Retina (tissue), 1 donor: Measurements from ENCODE around the gene TRIO.

Source experiments
- DNase-seq: peaks from one replicate; pipeline ENCODE4 v3.0.0-alpha.2; 2016

The TRIO gene

DNA sequence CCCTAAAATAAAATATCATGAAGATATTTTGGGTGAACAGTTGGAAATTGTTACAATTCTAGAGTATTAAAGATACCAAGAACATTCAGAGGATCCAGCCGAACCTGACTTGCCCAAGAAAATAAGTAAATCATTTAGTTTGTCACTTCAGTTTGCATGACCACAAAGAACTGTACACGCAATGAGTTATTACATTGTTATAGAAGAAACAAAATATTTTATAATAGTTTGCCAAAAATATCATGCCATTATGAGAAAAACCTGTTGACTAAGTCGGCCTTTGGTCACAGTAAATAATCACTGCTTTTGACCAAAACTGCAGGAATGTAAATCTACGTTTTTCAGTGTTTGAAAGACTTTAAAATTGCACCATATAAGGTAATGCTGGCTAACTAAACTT, 27.9 kb downstream of the TRIO start:
- no peak for DNase-seq

DNA sequence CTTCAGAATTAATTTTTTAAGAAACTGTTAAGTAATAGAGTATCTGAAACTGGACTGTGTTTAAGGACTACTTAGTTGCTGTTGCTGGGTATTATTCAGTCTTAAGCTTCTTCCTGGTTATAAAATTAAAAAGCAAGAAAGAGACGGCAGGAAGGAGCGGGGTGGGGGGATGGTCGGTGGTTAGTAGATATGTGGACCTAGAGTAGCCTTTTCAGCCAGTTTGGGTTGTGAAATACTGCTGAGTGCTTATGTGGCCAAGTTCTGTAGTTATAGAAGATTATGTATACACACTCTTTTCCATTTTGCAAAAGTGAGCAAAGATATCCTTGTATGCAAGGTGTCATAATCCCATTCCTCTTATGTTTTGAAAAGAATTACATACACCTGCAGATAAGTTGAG, 28.5 kb downstream of the TRIO start:
- DNase-seq: no peak

DNA sequence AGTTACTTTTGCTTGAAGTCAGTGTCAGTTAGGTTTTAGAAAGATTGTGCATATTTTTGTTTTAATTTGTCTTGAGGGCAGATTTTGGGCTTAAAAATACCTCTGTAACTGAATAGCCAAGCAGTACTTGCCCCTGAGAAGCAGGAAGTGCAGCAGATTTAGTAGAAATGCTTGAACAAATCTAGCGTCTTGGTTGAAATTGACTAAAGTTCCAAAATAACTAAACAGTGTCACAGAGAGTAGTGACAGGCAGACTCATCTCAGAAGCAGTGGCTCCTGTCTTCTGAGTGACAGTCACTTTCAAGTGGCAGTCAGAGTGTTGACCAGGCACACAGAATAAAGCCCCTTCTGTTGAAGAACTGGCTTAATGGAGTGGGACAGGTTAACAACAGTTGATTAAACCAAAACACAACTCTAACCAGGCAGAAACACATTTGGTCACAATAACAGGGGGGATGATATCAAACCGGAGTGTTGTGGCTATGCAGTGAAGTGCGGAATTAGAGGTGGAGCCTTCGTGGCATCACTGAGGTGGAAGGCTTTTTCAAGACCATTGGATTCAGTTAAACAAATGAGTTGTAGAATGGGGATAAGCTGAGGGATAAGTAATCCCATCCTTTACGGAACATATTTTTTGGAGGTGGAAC, 29.1 kb downstream of the TRIO start:
- DNase-seq: peak; percentile 52

DNA sequence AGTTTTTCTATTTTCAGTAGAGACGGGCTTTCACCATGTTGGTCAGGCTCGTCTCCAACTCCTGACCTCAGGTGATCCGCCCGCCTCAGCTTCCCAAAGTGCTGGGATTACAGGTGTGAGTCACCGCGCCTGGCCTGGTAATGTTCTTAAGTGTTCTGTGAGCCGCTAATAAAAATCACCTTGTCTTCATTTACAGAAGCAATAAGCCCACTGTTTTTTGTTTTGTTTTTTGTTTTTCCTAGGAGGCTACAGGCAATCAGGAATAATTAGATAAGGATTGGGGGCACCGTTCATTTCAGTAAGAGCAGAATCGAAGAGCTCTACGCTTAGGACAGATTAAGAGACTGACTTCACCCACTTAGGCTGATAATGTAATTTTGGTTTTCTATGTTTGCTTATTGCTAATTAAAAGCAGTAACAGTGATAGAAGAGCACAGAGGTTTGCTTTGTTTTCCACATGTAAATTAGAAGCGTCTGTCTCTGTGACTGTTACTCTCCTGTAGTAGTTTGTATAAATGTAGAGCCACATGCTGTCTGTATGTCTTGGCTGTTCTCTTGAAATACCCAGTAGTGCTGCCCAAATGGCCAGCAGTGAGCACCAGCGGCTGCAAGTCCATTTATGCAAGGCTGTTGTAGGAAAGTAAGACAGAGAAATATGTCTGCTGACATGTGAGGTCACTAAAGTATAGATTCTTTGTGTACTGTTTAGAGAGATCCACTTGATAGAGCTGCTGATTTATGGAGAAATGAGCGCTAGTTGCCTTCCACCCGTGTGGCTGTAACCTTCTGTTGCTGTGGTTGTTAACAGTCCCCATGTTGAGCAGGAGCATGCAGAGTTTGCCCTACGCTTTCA, 30.5 kb downstream of the TRIO start:
- no peak for DNase-seq

DNA sequence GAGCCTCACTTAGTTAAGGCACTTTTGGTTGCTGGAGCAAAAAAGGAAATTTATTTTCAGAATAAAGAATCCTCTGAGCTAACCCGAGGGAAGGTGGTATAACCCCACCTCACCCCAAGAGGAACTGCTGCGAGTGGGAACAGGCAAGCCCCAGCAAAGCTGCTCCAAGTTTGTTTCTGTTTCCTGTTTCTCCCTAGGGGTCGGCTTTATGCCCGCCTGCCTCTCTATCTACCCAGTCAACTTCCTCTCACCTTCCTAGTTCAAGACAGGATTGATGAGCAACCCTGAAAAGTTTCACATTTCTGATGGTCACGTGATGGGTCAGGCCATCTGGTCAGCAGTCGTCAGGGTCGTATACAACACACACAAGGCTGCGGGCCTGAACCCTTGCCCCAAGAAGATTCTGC, 31.1 kb downstream of the TRIO start:
- no peak for DNase-seq

DNA sequence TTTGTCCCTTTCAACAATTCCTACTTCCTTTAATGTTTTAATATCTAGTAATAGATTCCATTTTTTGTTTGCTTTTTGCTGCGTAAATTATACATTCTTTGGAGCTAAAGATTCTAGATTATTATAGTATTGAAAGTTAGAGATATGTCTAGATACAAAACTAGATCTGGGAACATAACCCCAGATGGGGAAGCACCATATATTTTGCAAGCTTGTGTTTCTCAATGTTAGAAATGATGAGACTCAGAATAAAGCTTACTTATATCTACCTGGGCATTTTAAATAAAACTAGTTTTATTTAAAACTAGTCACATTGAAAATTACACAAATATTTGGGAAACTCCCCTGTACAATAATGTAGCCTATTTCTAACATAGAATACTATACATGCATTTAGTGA, 32.2 kb downstream of the TRIO start:
- no peak for DNase-seq

DNA sequence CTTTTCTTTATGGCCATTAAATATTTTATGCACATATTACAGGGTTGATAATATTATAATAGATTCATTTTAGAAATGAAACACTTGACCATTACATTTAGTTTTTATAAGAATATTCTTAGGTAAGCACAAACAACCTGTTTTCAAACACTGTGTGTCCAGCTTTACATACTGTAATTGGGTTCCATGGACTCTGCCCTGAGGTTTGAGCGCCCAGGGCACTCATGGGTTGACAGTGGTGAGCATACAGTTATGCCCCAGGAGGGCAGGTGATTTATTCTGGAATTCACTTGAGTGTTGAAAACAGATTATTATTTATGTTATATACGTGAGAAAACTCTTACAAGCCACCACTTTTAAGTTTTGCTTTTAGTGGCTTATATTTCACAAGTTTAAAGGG, 33.7 kb downstream of the TRIO start:
- no peak for DNase-seq

DNA sequence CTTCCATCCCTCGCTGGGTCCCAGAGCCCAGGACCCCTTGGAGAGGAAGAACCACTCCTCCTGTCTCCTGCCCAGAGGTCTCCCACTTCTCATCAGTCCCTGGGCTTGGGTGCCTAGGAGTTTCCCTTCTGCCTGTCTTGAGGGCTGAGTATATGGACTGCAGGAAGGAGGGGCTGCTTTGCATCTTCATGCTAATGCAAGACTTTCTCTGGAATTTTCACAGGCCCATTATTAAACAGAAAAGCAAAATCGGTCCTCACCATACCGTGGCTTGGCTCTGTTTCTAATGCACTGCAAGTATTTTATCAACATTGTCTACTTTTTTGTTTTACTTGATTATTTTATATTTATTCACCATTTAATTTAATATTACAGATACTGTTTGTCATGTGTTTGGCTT, 34.5 kb downstream of the TRIO start:
- DNase-seq: no peak

DNA sequence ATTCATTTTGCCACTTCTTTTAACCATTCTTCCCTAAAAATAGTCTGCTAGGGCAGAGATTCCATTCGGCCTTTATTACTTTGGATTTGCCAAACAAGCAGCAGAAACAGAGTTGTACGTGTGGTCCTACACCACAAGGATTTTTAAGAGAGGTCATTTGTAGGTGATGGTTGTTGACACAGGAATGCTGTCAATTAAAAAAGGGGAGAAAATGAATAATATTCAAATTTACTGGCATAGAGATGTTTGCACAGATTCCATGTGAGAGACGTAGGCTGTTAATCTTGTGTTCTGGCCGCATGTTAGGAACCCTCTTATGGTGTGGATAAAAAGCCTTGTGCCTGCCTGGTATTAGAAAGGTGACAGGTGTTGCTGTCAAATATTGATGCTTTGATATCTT, 34.9 kb downstream of the TRIO start:
- DNase-seq: no peak

DNA sequence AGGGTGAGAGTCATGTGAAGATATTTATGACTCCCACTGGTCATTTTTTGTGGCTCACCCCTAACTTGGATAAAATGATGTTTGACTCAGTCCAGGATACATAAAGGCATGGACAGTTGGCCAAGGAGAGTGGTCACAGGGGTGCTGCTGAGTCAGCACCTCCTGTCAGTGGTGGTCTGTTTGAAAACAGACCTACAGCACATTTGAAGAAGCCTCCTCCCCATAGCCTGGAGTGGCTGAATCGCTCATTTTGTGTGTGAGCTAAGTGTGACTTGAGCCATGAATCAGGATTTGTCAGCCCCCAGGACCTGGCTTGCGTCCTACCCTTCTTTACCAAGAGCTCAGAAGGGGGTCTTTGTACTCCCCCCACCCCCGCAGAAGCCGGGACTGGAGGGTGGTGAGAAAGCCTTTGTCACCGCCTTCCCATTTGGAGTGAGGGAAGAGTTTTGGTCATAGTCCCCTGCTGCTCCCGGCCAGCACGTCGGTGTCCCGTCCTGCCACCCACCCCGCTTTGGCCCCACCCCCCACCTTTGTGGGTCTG, 35.6 kb downstream of the TRIO start:
- DNase-seq: no peak

DNA sequence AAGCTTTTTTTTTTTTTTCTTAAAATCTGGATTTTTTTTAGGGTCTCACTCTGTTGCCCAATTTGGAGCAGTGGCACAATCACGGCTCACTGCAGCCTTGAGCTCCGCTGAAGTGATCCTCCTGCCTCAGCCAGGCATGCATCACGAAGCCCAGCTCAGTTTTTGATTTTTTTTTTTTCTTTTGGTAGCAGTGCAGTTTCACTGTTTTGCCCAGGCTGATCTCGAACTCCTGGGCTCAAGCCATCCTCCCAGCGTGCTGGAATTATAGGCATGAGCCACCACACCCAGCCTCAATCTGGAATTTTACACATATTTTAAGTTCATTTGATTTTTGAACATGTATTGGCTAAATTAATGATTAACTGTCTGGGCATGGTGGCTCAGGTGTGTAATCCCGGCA, 36.3 kb downstream of the TRIO start:
- no peak for DNase-seq

DNA sequence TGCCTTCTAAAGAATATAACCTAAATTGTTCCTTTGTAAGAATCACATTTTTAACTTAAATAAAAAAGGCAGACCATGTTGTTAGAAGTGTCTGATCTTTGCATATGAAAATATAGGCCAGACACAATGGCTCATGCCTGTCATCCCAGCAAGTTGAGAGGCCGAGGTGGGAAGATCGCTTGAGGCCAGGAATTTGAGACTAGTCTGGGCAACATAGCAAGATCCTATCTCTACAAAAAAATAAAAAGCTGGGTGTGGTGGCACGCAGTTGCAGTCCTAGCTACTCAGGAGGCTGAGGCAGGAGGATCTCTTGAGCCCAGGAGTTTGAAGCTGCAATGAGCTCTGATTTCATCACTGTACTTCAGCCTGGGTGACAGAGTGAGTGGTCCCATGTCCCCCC, 37.3 kb downstream of the TRIO start:
- no peak for DNase-seq

DNA sequence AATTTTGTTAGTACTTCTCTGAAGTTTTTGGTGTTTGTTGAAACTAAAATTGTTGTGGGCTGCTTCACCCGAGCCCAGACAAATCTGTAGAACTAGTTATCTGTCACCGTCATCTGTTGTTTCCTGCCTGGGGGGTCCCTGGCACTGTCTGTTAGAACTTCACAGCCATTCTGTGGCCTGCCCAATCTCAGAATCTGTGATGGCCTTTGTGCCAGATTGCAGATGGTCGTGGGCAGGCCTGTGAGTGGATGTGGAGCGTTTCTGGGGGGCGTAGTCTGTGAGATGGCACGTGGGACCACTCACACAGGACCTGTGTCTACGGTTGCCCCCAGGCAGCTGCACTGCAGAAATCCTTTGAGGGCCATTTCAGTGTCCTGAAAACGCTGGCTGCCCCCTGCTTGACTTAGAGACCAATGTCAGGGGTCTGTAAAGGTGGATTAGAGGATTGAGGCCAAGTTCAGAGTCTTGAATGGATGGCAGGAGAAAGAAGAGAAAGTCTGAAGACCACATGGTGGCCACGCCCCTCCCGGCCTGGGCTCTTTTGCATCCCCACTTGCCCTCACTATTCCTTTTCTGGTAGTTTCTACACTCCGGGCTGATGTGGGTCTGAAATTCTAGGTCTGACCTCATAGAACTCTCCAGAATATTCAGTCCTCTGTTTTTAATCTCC, 38.3 kb downstream of the TRIO start:
- no peak for DNase-seq

DNA sequence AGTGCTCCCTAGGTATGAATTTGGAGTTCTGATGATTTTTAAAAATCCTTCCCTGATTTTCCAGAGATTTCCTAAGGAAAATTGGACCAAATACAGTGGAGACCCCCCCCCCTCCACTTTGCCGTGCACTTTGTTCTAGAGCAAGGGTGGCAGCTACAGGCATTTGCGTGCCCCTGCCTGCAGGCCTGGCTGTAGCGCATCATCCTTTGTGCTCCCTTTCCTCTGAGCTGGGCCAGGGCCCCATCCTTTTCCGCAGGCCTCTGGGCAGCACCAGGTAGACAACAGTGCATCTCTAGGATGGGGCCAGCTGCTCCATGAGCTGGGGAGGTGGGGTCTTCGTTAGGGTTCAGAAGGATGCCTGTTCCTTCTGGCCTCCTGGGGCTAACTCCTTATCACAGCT, 39.6 kb downstream of the TRIO start:
- no peak for DNase-seq

DNA sequence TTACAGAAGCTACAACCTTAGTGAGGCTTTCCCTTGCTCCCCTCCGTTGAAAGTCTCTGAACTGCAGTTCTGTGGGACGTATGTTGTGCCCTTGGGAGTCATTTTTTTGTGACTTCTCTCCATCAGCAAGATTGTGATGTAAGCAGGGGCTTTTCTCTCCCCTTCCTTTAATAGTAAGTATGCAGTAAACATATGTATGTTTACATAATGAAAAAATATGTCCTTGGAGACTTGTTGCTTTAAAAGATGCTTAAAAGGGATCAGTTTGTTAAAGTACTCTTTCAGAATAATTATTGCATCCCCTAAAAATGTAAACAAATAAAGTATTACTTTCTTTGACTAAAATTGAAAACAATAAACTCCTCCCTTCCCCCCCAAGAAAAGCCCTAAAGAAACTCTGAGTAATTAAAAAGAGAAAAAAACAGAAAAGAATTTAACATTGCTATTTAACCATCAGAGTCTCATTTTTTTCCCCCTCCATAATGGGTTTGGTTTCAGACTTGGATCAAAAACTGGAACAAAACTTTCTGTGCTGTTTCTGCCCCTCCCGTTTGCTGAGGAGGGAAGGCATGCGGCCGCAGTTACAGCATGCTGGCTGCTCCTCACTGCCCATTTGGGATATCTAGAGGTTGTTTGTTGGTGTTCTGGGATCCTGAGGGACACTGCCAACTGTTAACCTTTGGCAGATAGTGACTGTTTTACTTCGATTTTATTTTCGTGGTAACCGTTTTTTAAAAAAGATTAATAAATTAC, 40.2 kb downstream of the TRIO start:
- no peak for DNase-seq

DNA sequence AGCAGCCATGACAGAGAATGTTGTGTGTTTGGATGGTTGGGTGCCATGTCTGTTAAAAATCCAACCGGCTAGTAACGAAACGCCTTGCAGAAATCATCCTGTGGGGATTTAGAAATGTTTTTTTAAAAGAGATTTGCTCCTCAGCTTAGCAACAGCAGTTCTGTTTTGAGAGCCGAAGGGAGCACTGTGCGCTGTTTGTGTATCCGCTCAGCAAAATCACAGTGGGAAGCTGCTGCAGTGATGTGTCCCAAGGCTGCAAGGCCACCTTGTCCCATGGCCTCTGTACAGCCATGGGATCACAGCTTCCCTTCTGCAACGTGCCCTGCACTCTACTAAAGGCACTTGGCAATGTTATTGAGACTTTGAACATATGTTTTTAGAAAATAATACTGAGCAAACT, 40.9 kb downstream of the TRIO start:
- DNase-seq: no peak

DNA sequence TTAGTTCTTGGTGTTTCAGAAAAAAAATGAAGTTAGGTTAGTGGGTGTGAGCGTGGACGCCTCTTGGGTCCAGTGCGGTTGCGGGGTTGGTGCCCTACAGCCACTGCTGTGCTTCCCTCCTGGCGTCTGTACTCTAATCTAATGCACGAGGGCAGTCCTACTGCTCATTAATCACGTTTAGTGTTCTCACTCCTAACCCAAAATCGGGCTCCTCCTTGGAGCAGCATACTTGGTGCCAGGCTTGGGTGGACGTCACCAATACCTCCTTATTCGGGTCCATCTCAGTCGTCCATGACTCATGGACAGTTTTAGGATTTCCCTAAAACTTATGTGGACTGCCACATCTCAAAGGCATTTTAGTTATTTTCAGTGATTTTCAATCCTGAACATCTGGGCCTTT, 41.6 kb downstream of the TRIO start:
- DNase-seq: no peak

DNA sequence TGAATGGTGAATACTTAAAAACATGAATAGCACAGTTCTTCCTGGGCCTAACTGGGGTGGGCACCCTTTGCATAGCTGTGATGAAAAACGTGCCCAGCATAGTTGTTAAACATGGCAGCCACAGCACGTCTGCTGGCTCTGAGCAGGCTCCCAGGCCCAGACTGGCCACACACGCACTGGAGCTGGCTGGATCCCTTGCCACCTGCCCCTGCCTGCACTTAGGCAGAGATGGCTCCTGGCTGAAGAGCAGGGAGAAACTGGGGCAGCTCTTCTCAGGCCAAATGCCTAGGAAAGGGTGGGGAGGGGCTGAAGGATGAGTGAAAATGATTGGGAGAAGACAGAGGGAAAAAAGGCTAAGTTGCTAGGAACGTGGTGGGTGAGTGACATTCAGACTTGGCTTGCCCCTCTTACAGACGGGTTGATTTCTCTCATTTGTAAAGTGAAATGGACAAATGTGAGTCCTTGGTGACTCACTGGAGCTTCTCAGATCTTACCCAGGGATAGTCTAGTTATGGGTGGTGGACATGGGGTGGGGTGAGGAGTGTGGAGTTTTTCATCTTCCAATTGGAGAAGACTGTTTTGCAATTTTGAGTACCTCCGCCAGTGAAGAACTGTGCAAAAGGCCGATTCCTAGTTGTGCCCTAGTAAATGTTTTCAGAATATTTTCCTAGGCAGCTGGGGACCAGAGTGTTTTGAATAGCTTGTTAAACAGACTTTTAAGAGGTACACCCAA, 42.4 kb downstream of the TRIO start:
- DNase-seq: no peak

DNA sequence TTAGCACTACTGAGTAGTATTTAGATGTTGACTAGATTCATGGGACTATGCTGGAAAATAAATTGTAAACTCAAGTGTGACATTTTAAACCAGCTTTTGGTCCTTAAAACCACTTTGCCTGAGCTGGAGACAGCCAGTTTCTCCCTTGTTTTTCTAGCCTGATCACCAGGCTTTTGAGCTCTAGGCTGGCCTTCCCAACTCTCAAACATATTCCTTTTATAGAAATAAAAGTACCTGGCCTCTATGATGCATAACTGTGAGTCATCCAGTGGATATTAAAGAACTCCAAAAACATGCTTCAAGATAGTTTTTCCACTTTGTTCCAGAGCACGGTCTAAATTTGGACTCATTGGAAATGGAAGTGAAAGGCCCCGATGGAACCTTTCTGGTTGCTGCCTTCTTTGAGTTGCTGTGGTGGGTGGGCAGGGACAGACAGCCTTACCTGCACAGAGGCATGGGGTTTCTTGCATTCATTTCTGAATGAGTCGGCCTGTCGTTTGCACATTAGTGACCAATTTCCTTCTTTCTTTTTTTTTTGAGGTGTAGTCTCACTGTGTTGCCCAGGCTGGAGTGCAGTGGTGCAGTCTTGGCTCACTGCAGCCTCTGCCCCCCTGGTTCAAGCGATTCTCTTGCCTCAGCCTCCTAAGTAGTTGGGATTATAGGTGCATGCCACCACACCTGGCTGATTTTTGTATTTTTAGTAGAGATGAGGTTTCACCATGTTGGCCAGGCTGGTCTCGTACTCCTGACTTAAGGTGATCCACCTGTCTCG, 43.1 kb downstream of the TRIO start:
- DNase-seq: no peak

DNA sequence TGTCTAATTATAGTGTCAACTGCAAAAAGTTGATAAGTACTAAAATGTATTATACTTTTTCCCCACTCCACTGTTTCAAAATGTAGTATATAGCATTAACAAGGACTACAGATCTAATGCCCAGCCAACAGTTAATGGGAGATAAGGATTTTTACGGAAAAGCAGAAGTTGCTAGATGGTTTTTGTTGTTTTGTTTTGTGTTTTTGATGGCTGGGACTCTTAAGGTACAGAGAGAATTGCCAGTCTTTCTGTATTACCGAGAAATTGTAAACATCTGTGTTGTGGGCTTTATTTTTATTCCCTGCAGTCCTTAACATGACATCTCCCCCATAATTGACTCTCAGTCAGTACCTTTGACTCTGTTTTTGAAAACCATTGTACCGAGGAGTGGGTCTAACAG, 44.0 kb downstream of the TRIO start:
- no peak for DNase-seq

DNA sequence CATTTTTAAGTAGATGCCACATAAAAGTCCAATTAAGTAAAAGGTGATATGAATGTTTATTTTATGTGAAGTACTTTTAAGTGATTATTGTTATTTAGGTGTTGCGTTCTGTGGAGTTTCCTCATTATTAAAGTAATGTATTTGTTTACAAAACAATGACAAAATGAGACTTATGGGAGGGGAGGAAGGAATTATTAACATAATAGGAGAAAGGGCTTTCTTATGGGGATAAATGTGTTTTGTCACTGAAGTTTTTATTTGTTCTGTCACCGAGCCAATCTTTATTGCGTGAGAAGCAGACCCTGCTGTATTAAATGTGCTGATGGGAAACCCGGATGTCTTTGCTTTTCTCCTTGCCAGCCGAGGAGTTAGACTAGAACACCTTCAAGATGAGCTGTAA, 44.5 kb downstream of the TRIO start:
- no peak for DNase-seq

DNA sequence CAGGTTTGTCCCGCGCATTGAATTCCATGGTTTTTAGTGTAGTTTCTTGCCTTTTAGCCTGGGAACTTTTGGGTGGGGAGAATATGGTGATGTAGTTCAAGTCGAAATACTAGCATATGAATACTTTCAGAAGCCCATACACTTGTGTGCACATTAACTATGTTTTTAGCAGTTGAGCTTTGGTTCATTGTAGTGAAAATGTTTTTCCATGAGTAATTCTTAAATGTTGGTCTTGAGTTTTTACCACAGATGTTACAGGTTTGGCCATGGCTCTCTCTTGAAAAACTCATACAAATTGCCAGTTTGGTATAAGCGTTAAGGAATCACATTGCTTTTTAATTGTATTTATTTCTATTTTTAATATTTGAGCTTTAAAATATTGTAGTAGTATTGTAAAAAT, 45.6 kb downstream of the TRIO start:
- no peak for DNase-seq
